ENCODE measurements around the gene CDH12.
"Not testable (repeated sequence)": the region's sequence is repeated elsewhere in the genome, so short reads cannot be mapped to it uniquely, and the experiment has no call there.

Gene CDH12

DNA sequence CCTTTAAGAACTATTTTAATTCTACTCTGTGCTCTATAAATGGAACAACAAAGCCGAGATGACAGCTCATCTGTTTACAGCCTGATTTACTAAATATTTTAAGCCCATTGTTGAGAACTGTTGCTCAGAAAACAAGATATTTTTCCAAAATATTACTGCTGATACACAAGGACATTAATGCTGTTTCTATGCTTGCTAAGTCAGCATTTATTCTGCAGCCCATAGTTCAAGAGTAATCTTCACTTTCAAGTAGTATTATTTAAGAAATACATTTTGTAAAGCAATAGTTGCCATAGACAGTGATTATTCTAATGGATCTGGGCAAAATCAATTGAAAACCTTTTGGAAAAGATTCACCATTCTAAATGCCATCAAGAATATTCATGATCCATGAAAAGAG, 208.3 kb downstream of the CDH12 start:
- DNase-seq: no peak

- DNase-seq: no peak
Measured at GRCh38 chr5:22643356-22643755, 209.8 kb downstream of the CDH12 start.

DNA sequence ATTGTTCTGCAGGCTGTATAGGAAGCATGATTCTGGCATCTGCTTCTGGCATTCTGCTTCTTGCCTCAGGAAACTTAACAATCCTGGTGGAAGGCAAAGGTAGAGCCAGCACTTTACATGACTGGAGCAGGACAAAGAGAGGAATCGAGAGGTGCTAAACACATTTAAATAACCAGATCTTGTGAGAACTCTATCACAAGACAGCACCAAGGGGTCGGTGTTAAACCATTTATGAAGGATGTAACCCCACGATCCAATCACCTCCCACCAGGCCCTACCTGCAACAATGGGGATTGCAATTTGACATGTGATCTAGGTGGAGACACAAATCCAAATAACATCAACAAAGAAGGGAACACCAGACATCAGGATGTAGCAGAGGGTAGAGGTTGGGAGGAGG, 221.5 kb downstream of the CDH12 start:
- DNase-seq: no peak

GRCh38 chr5:22627029-22627428, 226.1 kb downstream of the CDH12 start:
- no peak for DNase-seq

DNA sequence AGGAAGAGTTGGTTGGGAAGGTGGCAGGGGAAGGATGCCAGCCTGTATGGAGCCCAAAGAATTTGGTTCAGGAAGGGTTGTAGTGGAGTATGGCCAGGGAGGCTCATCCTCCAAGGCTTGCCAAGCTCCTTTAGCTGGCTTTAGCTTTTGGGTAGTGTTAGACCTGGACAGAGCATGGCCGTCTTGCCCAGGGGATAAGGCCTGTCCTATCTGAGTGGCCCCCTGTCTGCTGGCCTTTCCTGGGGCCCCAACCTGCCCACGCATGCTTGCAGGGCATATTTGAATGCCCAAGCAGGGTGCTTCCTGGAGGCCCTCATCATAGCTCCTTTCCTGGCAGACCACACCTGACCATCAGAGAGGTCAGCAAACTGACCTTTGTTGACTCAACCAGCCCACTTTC, 227.7 kb downstream of the CDH12 start:
- no peak for DNase-seq

DNA sequence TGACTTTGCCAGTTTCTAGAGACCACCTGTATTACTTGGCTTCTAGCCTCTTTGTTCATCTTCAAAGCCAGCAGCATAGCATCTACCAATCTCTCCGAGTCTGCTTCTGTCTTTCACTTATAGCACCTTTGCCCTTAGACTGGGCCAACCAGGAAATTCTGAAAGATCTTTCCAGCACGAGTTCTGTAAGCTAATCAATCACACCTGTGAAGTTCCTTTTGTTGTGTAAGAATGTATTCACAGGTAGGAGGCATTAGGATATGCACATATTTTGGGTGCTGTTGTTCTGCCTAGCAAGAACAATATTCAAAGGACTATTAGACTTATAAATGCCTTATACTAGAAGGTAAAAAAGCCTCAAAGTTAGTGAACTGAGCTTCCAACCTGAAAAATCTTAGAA, 232.1 kb downstream of the CDH12 start:
- DNase-seq: no peak

- no peak for DNase-seq
Measured at GRCh38 chr5:22615964-22616363, 237.2 kb downstream of the CDH12 start.

DNA sequence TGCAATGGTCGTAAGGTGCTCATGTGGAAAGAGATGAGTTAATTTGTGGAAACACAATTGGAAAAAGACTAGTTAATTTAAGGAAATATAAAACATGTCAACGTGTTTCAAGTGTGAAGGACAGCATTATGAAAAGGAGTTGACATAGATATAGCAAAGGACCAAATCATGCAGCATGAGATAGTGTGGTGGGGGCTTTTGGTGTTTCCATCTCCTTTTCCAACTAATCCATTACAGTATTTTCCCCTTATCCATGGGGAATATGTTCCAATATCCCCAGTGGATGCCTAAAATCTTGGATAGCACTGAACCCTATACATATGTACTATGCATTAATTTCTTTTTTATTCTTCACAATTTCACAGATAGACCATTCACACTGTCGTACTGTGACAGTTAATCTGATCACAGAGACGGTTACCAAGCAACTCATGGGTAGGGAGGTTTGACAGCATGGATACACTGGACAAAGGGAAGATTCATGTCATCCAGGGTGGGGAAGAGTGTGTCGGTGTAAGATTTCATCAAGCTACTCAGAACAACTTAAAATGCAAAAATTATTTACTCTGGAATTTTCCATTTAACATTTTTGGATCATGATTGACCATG, 238.6 kb downstream of the CDH12 start:
- DNase-seq: no peak

DNA sequence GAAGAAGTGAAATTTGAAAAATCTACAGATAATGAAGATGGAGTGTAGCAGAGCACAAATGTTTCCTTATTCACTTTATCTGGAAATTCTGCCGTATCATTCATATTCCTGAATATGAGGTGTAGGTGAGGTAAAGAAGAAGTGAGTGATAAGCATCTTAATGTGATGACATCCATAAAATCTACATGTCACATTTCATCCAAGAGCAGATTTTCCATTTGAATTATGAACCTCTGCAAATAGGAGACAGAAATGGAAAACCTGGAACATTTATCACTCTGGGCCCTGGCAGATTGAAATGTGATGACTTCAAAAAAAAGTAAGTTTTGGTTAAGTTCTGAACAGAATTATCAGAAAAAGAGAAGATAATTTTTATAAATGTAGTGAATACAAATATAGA, 240.2 kb downstream of the CDH12 start:
- DNase-seq: no peak

DNA sequence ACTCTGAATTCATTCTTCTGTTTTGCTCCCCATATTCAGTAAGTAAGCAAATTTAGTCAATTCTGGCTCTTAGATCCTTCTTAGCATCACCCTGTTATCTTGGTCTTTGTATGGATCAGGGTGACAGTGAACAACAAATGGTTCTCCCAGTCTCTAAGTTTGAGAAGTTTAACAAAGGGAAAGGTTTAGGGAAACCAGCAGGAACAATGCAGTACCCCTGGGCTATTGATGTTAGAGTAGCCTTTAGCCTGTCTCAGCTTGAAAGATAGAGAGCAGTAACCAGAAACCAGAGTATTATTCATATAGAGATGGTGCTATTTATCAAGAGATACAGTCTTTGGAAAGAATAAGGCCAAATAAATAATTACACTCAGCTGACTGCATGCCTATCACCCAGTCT, 241.8 kb downstream of the CDH12 start:
- DNase-seq: no peak

DNA sequence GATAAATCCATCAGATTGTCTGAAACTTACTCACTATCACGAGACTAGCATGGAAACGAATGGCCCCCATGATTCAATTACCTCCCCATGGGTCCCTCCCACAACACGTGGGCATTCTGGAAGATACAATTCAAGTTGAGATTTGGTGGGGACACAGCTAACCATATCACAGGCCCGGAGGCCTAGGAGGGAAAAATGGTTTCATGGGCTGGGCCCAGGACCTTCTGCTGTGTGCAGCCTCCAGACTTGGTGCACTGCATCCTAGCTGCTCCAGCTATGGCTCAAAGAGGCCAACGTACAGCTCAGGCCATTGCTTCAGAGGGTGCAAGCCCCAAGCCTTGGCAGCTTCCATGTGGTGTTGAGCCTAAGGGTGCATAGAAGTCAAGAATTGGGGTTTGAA, 245.6 kb downstream of the CDH12 start:
- not testable (repeated sequence) for DNase-seq

DNA sequence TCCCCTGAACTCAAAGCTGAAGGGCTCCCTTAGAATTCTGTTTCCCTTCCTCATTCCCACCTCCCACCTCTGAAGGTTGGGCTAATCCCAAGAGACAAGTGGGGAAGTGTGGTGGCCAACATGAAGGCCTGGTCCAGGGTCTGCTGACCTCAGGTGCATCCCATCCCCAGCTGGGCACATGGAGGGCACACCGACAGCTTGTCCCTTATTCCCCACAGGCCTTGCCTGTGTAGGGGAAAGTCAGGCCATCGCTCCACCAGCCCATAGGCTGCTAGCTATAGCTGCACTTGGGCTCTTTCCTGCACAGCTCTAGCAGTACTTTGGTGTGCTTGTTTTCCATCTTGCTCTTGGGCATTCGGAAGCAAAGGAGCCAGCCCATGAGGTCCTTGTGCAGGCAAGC, 247.7 kb downstream of the CDH12 start:
- no peak for DNase-seq

DNA sequence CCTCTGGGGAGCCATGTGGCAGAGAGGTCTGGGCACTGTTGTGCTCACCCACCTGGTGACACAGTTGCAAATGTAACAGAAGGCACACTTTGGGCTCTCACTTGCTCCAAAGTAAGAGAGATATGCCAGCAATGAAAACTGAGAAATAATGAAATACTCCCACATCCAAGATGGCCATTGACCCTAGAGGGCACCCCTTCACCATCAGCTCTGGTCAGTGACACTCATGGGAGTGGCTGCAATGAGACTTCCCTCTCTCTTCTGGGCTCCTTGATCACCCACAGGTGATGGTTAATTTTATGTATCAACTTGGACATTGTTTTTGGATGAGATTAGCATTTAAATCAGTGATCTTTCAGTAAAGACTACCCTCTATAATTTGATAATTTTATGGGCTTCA, 248.4 kb downstream of the CDH12 start:
- DNase-seq: no peak

DNA sequence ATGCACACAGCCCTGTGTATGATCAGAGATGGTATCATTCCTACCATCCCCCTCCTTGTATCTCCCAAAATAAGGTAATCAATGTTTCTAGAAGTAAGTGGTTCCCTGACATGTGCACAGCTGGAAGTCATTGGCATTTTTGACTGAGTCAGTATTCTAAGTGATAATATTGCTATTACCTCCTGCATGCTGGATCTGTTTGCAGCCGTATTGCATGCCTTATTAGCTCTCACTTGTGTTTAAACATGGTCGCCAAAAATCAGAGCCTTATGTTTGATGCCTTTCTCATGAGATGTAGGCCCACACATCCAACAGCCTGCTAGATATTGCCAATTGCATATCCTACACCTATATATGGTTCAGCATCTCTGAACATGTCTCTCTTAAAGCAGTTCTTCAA, 254.3 kb downstream of the CDH12 start:
- DNase-seq: no peak

GRCh38 chr5:22596404-22596970, 256.7 kb downstream of the CDH12 start:
- DNase-seq: no peak

DNA sequence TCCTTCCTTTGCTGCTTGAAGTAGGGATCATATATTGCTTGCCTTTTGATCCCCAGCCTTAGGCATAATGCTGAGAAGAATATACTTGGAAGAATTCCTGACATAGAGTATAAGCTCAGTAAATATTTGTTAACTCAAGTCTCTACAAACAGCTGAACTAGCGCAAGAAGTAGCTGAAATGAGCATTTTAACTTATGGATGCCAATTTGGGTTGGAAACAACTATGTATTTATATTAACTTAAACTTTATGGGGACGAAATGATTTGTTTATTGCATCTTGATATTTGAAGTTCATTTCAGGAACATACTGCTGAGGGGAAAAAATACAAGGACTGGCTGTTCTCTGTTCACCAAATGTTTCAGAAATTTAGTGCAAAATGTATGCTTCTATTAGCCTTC, 258.7 kb downstream of the CDH12 start:
- no peak for DNase-seq

DNA sequence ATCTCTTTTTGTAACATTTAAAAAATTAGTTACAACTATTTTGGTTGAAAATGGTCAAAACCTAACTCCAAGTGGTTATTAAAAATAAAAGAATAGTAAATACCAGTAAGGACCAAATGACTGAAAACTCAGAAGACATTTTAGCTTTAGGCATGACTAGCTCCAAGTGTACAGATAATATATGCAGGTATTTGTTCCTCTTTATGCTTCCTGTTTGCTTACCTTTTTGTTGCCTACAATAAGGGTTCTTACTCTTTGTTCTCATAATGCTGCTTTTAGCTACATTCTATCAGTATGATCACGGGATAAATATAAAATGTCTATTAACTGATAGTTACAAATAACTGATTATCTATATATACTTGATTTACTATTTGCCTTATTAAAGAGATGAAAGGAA, 259.6 kb downstream of the CDH12 start:
- DNase-seq: no peak

- DNase-seq: no peak
Measured at GRCh38 chr5:22591461-22591860, 261.7 kb downstream of the CDH12 start.

GRCh38 chr5:22590677-22591268, 262.4 kb downstream of the CDH12 start:
- DNase-seq: no peak

GRCh38 chr5:22577711-22578110, 275.4 kb downstream of the CDH12 start:
- no peak for DNase-seq

DNA sequence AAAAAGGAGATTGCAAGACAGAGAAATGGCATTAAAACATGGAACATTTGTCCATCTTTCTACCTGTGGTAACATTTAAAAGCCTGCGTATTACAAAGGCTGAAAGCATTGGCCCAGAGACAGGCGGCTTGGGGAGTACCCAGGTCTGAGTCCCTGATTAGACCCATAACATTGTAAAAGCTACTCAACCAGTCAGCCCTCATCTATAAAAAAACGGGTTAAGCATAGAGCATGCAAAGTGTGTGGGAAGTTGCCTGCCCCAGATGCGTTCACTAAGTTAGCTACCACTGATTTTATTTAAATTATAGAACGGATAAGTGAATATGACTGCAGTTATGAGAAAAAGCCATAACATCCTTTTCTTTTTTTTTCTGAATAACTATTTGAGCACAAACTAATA, 276.1 kb downstream of the CDH12 start:
- DNase-seq: no peak

DNA sequence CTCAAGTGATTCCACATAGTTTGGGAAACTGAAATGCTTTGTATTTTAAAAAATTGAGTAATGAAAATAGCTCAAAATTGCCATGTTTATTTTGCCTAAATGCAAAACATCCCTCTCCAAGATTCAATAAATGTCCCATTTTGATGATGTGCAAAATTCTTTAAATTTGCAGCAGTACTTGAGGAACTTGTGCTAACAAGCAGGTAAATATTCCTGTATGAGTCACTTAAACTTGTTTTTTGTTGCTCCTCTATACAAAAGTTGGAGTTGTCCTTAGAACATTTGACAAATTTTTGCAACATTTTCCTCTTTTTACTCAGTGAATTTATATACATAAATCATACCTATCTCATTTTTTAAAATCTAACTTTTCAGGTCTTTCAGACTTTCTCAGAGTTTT, 280.2 kb downstream of the CDH12 start:
- no peak for DNase-seq

GRCh38 chr5:22567983-22568382, 285.2 kb downstream of the CDH12 start:
- no peak for DNase-seq

DNA sequence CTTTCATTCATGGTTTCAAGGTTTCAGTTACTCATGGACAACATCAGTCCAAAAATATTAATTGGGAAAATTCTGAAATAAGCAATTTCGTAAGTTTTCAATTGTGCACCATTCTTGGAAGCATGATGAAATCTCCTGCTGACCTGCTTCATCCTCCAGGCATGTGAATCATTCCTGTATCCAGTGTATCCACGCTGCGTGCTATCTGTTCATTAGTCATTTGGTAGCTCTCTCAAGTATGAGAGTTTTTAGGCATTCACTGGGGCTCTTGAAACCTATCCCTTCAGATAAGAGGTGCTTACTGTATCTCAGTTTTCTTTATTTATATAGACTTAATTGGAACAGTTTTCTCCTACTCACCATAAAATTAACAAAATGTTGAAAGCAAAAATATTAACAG, 293.0 kb downstream of the CDH12 start:
- DNase-seq: no peak

GRCh38 chr5:22557251-22557650, 295.9 kb downstream of the CDH12 start:
- no peak for DNase-seq

Measured in activated CD4-positive, alpha-beta T cell treated with anti-CD3 and anti-CD28 coated beads, Interleukin-2, amount 50 U/mL, for 4 hours (primary cell).